Stimulated activated effector memory CD8-positive, alpha-beta T cell treated with anti-CD3 and anti-CD28 coated beads, Interleukin-12 subunit alpha, Interleukin-12 subunit beta, amount 100 ng/mL, for 72 hours (primary cell): ENCODE results near the gene PTH2.
"Not testable (repeated sequence)": the region's sequence is repeated elsewhere in the genome, so short reads cannot be mapped to it uniquely, and the experiment has no call there.

Source experiments
- ATAC-seq: fragments of 150-1000 bp; cut with Tn5 transposase; 2 replicates; pipeline ENCODE4 v1.10.0; 2021
- DNase-seq, 2 donors: peaks; one replicate each; pipeline ENCODE4 v3.0.0; 2021 to 2022; ENCODE audit warnings: low spot score in 2 of 2
- H3K27ac Mint-ChIP-seq: one replicate; pipeline ENCODE4 v1.8.0; 2022; ENCODE audit warnings: mild to moderate bottlenecking, mixed read lengths
- H3K36me3 Mint-ChIP-seq: one replicate; pipeline ENCODE4 v1.8.0; 2022; ENCODE audit warnings: mild to moderate bottlenecking, mixed read lengths
- H3K4me1 Mint-ChIP-seq: one replicate; pipeline ENCODE4 v1.8.0; 2022; ENCODE audit warnings: mixed read lengths
- H3K4me3 Mint-ChIP-seq: one replicate; pipeline ENCODE4 v1.8.0; 2022; ENCODE audit warnings: mild to moderate bottlenecking, mixed read lengths
- H3K9me3 Mint-ChIP-seq: one replicate; pipeline ENCODE4 v1.8.0; 2022; ENCODE audit warnings: mixed read lengths

PTH2 gene

GRCh38 chr19:49395581-49396407 lies 27.4 kb downstream of the PTH2 start:
- H3K4me3 Mint-ChIP-seq: no peak overlapping the region
- ATAC-seq: no peak
- H3K27ac Mint-ChIP-seq: no peak overlapping the region
- DNase-seq: no peak
- peaks cover 18% of the 10 kb centered on the region for H3K4me1 Mint-ChIP-seq
- H3K36me3 Mint-ChIP-seq: no peaks in the 10 kb centered on the region
- no peaks in the 10 kb centered on the region for H3K9me3 Mint-ChIP-seq

GRCh38 chr19:49393881-49394280 lies 29.4 kb downstream of the PTH2 start:
- H3K9me3 Mint-ChIP-seq: no peaks in the 10 kb centered on the region
- no peak for ATAC-seq
- H3K27ac Mint-ChIP-seq: no peak overlapping the region
- no peak overlapping the region for H3K4me3 Mint-ChIP-seq
- peaks cover 18% of the 10 kb centered on the region for H3K4me1 Mint-ChIP-seq
- H3K36me3 Mint-ChIP-seq: no peaks in the 10 kb centered on the region
- DNase-seq: no peak

GRCh38 chr19:49391581-49392399 lies 31.5 kb downstream of the PTH2 start:
- Mint-ChIP-seq H3K4me3 (no peak overlapping the region), H3K27ac (peak overlapping the region; percentile 21), H3K36me3 (peaks cover 7% of the 10 kb centered on the region), H3K9me3 (no peaks in the 10 kb centered on the region), H3K4me1 (peaks cover 12% of the 10 kb centered on the region)
- ATAC-seq: peak; percentile 93
- peak; percentile 67 to 81 for DNase-seq

GRCh38 chr19:49390929-49391359 lies 32.3 kb downstream of the PTH2 start:
- ATAC-seq (no peak), DNase-seq (no peak)
- H3K9me3 Mint-ChIP-seq: no peaks in the 10 kb centered on the region
- H3K36me3 Mint-ChIP-seq: peaks cover 7% of the 10 kb centered on the region
- H3K4me3 Mint-ChIP-seq: no peak overlapping the region
- peaks cover 12% of the 10 kb centered on the region for H3K4me1 Mint-ChIP-seq
- H3K27ac Mint-ChIP-seq: no peak overlapping the region

- Mint-ChIP-seq H3K36me3 (peaks cover 7% of the 10 kb centered on the region), H3K4me1 (peaks cover 12% of the 10 kb centered on the region), H3K4me3 (no peak overlapping the region), H3K9me3 (no peaks in the 10 kb centered on the region), H3K27ac (peak overlapping the region; percentile 63)
- ATAC-seq (no peak), DNase-seq (no peak)
Measured at GRCh38 chr19:49390131-49390928, 32.9 kb downstream of the PTH2 start.

- no peak for ATAC-seq
- Mint-ChIP-seq H3K4me3 (no peak overlapping the region), H3K27ac (no peak overlapping the region), H3K9me3 (no peaks in the 10 kb centered on the region), H3K36me3 (peaks cover 7% of the 10 kb centered on the region), H3K4me1 (peaks cover 12% of the 10 kb centered on the region)
- DNase-seq: no peak
Measured at GRCh38 chr19:49389406-49389805, 33.8 kb downstream of the PTH2 start.

- Mint-ChIP-seq H3K27ac (no peak within 1 kb of the TSS), H3K9me3 (no peaks in the 10 kb centered on the region), H3K4me1 (peaks cover 12% of the 10 kb centered on the region), H3K4me3 (peak within 1 kb of the TSS; percentile 33), H3K36me3 (peaks cover 7% of the 10 kb centered on the region)
- ATAC-seq: peak; percentile 45
- peak; percentile 38 to 86 for DNase-seq
Measured at GRCh38 chr19:49387936-49388372, 35.3 kb downstream of the PTH2 start, which contains the start of gene KASH5. KASH5 (plus strand) TSS chr19:49388249; CDS start chr19:49390884, 2,635 bp downstream.

- Mint-ChIP-seq H3K9me3 (peaks cover 7% of the 10 kb centered on the region), H3K4me3 (no peak overlapping the region), H3K4me1 (no peaks in the 10 kb centered on the region), H3K36me3 (peaks cover 7% of the 10 kb centered on the region), H3K27ac (no peak overlapping the region)
- ATAC-seq (no peak), DNase-seq (no peak)
Measured at GRCh38 chr19:49383599-49383998, 39.6 kb downstream of the PTH2 start.

- Mint-ChIP-seq H3K4me1 (no peaks in the 10 kb centered on the region), H3K9me3 (peaks cover 7% of the 10 kb centered on the region), H3K36me3 (peaks cover under 1% of the 10 kb centered on the region), H3K4me3 (no peak overlapping the region), H3K27ac (no peak overlapping the region)
- DNase-seq (no peak), ATAC-seq (no peak)
Measured at GRCh38 chr19:49382639-49383038, 40.6 kb downstream of the PTH2 start.

GRCh38 chr19:49380391-49380790 lies 42.9 kb downstream of the PTH2 start:
- peaks cover 7% of the 10 kb centered on the region for H3K9me3 Mint-ChIP-seq
- no peak overlapping the region for H3K4me3 Mint-ChIP-seq
- peak overlapping the region; percentile 23 for H3K27ac Mint-ChIP-seq
- DNase-seq: no peak
- H3K4me1 Mint-ChIP-seq: no peaks in the 10 kb centered on the region
- no peak for ATAC-seq
- H3K36me3 Mint-ChIP-seq: no peaks in the 10 kb centered on the region

- DNase-seq: no peak
- Mint-ChIP-seq H3K36me3 (no peaks in the 10 kb centered on the region), H3K4me1 (no peaks in the 10 kb centered on the region), H3K4me3 (no peak overlapping the region), H3K9me3 (peaks cover 7% of the 10 kb centered on the region), H3K27ac (no peak overlapping the region)
- no peak for ATAC-seq
Measured at GRCh38 chr19:49378512-49378911, 44.7 kb downstream of the PTH2 start.

GRCh38 chr19:49374665-49375434 lies 48.4 kb downstream of the PTH2 start:
- no peaks in the 10 kb centered on the region for H3K36me3 Mint-ChIP-seq

GRCh38 chr19:49373174-49373573 lies 50.1 kb downstream of the PTH2 start:
- not testable (repeated sequence) for H3K4me1 Mint-ChIP-seq, H3K36me3 Mint-ChIP-seq, ATAC-seq, DNase-seq, H3K9me3 Mint-ChIP-seq, H3K27ac Mint-ChIP-seq, H3K4me3 Mint-ChIP-seq

More at GRCh38 chr19:49374665-49375434, 48.4 kb downstream of the PTH2 start:
- ATAC-seq: no peak
- no peak for DNase-seq
- no peaks in the 10 kb centered on the region for H3K9me3 Mint-ChIP-seq
- no peak overlapping the region for H3K4me3 Mint-ChIP-seq
- H3K4me1 Mint-ChIP-seq: no peaks in the 10 kb centered on the region
- H3K27ac Mint-ChIP-seq: peak overlapping the region; percentile 78
